ENCODE results near the gene RPL5.

DNA sequence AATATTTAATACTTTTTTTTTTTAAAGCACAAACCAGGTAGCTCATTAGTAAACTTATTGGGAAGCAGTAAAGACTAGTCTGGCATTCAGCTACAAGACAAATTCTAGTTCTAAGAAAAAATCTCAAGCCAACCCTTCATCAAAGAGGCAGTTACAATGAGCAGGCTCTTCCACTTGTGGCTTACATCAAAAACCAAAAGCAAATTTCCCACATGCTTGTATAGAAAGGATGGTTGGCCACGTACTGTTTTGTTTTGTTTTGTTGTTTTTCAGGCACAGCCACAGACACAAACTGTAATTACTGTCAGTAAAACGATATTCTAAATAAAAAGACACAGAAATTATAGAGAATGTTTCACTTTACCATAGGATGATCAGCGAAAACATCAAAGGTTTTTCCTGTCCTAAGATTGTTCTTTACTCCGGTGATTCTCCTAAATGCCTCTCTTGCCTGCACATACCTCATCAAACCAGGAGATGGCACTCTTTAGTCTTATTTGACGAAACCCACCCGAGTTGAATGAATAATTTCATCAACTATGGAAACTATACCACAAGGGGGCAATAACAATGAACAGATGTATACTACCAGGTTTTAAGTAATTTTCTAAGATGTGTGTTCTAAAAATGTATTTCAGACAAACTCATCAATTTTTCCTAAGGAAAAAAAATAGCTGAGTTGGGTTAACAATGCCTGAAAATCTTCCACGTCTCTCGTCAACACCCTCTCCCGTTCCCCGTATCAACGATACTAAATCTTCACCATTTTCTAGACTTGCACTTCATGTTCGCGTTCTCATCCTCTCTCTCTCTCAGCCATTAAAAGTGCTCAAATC lies 26.9 kb downstream of the RPL5 start:
- TF ChIP-seq EZH2 (IDR thresholded peaks at IDR 0.05; ENCODE audit: low read depth, low read length, severe bottlenecking), result no peak
- no peak for TF ChIP-seq CEBPB (IDR thresholded peaks at IDR 0.05; ENCODE audit: low read depth, low read length)
- TF ChIP-seq, protein P1, sequence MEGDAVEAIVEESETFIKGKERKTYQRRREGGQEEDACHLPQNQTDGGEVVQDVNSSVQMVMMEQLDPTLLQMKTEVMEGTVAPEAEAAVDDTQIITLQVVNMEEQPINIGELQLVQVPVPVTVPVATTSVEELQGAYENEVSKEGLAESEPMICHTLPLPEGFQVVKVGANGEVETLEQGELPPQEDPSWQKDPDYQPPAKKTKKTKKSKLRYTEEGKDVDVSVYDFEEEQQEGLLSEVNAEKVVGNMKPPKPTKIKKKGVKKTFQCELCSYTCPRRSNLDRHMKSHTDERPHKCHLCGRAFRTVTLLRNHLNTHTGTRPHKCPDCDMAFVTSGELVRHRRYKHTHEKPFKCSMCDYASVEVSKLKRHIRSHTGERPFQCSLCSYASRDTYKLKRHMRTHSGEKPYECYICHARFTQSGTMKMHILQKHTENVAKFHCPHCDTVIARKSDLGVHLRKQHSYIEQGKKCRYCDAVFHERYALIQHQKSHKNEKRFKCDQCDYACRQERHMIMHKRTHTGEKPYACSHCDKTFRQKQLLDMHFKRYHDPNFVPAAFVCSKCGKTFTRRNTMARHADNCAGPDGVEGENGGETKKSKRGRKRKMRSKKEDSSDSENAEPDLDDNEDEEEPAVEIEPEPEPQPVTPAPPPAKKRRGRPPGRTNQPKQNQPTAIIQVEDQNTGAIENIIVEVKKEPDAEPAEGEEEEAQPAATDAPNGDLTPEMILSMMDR (IDR thresholded peaks at IDR 0.05; ENCODE audit: control extremely low read depth in 1 of 3, insufficient read depth in 1 of 3, low read depth in 1 of 3, low read length in 3 of 3), result peak in 2 of 3 experiments; percentile 88 to 98; a peak in 3 of 4 replicates
- no peak for TF ChIP-seq POLR2A (IDR thresholded peaks at IDR 0.05; ENCODE audit: control extremely low read depth in 1 of 2, low read depth in 2 of 2, low read length in 2 of 2)
- no peak for TF ChIP-seq CBX8 (IDR thresholded peaks at IDR 0.05; ENCODE audit: borderline replicate concordance, low read depth, low read length)
- TF ChIP-seq TAF1 (IDR thresholded peaks at IDR 0.05; ENCODE audit: low read depth, low read length), result no peak
- TF ChIP-seq EGR1 (IDR thresholded peaks at IDR 0.05; ENCODE audit: borderline replicate concordance, low read depth, low read length), result no peak
- TF ChIP-seq TEAD4 (IDR thresholded peaks at IDR 0.05; ENCODE audit: low read depth, low read length), result no peak
- no peak for TF ChIP-seq YY1 (IDR thresholded peaks at IDR 0.05; ENCODE audit: low read depth, low read length)
- TF ChIP-seq, protein P2, sequence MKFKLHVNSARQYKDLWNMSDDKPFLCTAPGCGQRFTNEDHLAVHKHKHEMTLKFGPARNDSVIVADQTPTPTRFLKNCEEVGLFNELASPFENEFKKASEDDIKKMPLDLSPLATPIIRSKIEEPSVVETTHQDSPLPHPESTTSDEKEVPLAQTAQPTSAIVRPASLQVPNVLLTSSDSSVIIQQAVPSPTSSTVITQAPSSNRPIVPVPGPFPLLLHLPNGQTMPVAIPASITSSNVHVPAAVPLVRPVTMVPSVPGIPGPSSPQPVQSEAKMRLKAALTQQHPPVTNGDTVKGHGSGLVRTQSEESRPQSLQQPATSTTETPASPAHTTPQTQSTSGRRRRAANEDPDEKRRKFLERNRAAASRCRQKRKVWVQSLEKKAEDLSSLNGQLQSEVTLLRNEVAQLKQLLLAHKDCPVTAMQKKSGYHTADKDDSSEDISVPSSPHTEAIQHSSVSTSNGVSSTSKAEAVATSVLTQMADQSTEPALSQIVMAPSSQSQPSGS (IDR thresholded peaks at IDR 0.05; ENCODE audit: low read length), result no peak
- no peak for TF ChIP-seq BACH1 (IDR thresholded peaks at IDR 0.05; ENCODE audit: low read length)
- TF ChIP-seq CREB1 (IDR thresholded peaks at IDR 0.05), result no peak
- TF ChIP-seq GABPA (IDR thresholded peaks at IDR 0.05; ENCODE audit: borderline replicate concordance, insufficient read depth, low read length), result no peak
- no peak for TF ChIP-seq CHD1 (IDR thresholded peaks at IDR 0.05; ENCODE audit: low read depth, low read length)
